ENCODE data around the gene TLR10. TPM values are rescaled to one million over a fixed set of nuclear protein-coding genes. Genes with fewer than 3 reads are reported as not detected.
"Not testable (repeated sequence)": the region's sequence is repeated elsewhere in the genome, so short reads cannot be mapped to it uniquely, and the experiment has no call there.

TLR10 gene
- total RNA-seq, 1 donor from 2014 or later = not detected

- no peak for DNase-seq (ENCODE audit: low read depth)
- no peak for TF ChIP-seq CTCF (IDR thresholded peaks at IDR 0.05; ENCODE audit: insufficient read depth, low read length, poor library complexity, severe bottlenecking)
- H3K36me3 ChIP-seq (ENCODE audit: control insufficient read depth, insufficient read depth, low read length) = no peaks in the 10 kb centered on the region
- H3K27me3 ChIP-seq (ENCODE audit: control insufficient read depth, insufficient read depth, low read length) = no peaks in the 10 kb centered on the region
- no peak overlapping the region for H3K4me3 ChIP-seq (ENCODE audit: low read depth, low read length)
Observed at GRCh38 chr4:38784141-38784540, 1.4 kb upstream of the TLR10 start.

DNA sequence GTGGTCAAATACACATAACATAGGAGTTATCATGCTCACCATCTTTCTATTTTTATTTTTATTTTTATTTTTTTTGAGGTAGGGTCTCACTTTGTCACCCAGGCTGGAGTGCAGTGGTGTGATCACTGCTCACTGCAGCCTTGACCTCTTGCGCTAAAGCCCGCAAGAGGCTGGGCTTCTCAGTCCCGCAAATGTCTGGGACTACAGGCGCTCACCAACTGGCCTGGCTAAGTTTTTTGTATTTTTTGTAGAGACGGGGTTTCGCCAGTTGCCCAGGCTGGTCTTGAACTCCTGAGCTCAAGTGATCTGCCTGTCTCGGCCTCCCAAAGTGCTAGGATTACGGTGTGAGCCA is 295 bp upstream of the TLR10 start:
- no peak for DNase-seq (ENCODE audit: low read depth)
- Histone ChIP-seq H3K36me3 (ENCODE audit: control insufficient read depth, insufficient read depth, low read length) (no peaks in the 10 kb centered on the region), H3K27me3 (ENCODE audit: control insufficient read depth, insufficient read depth, low read length) (no peaks in the 10 kb centered on the region), H3K4me3 (ENCODE audit: low read depth, low read length) (no peak overlapping the region)
- TF ChIP-seq CTCF (IDR thresholded peaks at IDR 0.05; ENCODE audit: insufficient read depth, low read length, poor library complexity, severe bottlenecking) = no peak

- Histone ChIP-seq H3K27me3 (ENCODE audit: control insufficient read depth, insufficient read depth, low read length) (no peaks in the 10 kb centered on the region), H3K4me3 (ENCODE audit: low read depth, low read length) (no peak overlapping the region), H3K36me3 (ENCODE audit: control insufficient read depth, insufficient read depth, low read length) (no peaks in the 10 kb centered on the region)
- DNase-seq (ENCODE audit: low read depth) = no peak
- TF ChIP-seq CTCF (IDR thresholded peaks at IDR 0.05; ENCODE audit: insufficient read depth, low read length, poor library complexity, severe bottlenecking) = no peak
Observed at GRCh38 chr4:38781854-38782261, 932 bp downstream of the TLR10 start.

GRCh38 chr4:38780833-38781484 is 1.8 kb downstream of the TLR10 start:
- DNase-seq (ENCODE audit: low read depth) = no peak
- H3K4me3 ChIP-seq (ENCODE audit: low read depth, low read length) = no peak overlapping the region
- no peaks in the 10 kb centered on the region for H3K27me3 ChIP-seq (ENCODE audit: control insufficient read depth, insufficient read depth, low read length)
- H3K36me3 ChIP-seq (ENCODE audit: control insufficient read depth, insufficient read depth, low read length) = no peaks in the 10 kb centered on the region
- no peak for TF ChIP-seq CTCF (IDR thresholded peaks at IDR 0.05; ENCODE audit: insufficient read depth, low read length, poor library complexity, severe bottlenecking)

DNA sequence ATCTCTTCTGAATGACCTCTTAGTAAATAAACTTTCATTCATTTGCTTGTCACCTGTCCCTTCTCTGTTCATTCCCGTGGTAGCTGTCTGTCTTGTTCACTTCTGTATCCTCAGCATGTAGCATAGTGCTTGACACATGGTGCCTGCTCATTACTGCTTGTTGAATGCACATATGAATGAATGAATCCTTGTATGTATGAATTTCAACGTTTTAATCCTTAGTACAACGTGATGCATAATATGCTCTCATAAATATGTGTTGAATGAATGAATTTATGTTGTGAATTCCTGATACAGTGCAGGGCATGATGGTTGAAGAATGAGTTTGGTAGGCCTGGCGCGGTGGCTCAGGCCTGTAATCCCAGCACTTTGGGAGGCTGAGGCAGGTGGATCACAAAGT is 3.0 kb downstream of the TLR10 start:
- no peaks in the 10 kb centered on the region for H3K27me3 ChIP-seq (ENCODE audit: control insufficient read depth, insufficient read depth, low read length)
- TF ChIP-seq CTCF (IDR thresholded peaks at IDR 0.05; ENCODE audit: insufficient read depth, low read length, poor library complexity, severe bottlenecking) = no peak
- H3K36me3 ChIP-seq (ENCODE audit: control insufficient read depth, insufficient read depth, low read length) = no peaks in the 10 kb centered on the region
- DNase-seq (ENCODE audit: low read depth) = no peak
- H3K4me3 ChIP-seq (ENCODE audit: low read depth, low read length) = no peak overlapping the region

DNA sequence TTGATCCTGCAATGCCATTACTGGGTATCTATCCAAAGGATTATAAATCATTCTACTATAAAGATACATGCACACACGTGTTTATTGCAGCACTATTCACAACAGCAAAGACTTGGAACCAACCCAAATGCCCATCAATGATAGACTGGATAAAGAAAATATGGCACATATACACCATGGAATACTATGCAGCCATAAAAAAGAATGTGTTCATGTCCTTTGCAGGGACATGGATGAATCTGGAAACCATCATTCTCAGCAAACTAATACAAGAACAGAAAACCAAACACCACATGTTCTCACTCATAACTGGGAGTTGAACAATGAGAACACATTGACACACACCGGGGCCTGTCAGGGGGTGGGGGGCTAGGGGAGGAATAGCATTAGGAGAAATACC is 4.9 kb downstream of the TLR10 start:
- DNase-seq (ENCODE audit: low read depth); H3K4me3 ChIP-seq (ENCODE audit: low read depth, low read length); H3K27me3 ChIP-seq (ENCODE audit: control insufficient read depth, insufficient read depth, low read length); H3K36me3 ChIP-seq (ENCODE audit: control insufficient read depth, insufficient read depth, low read length): not testable (repeated sequence)

Data from kidney epithelial cell (primary cell).